ENCODE data around the gene USH2A.

USH2A gene

GRCh38 chr1:215819114-215819513 is 604.1 kb downstream of the USH2A start:
- Histone ChIP-seq H3K27ac (ENCODE audit: extremely low read depth, low read depth, low read length) (no peak overlapping the region), H3K4me1 (ENCODE audit: control insufficient read depth, insufficient read depth, low read length) (no peaks in the 10 kb centered on the region), H3K9me3 (ENCODE audit: control insufficient read depth, insufficient read depth, low read depth, low read length) (no peaks in the 10 kb centered on the region), H3K36me3 (ENCODE audit: control insufficient read depth in 2 of 2, insufficient read depth in 1 of 2, low read length in 2 of 2) (no peaks in the 10 kb centered on the region), H3K4me3 (ENCODE audit: low read depth, low read length) (no peak overlapping the region)
- TF ChIP-seq ZNF10 (tag by site-specific recombination; IDR thresholded peaks at IDR 0.05) (no peak), ZNF280D (tag by site-specific recombination; IDR thresholded peaks at IDR 0.05) (no peak), ZFP3 (tag by site-specific recombination; IDR thresholded peaks at IDR 0.05; ENCODE audit: low read depth) (no peak), BCL11A (tag by site-specific recombination; IDR thresholded peaks at IDR 0.05; ENCODE audit: low read depth) (no peak), ZNF155 (tag by site-specific recombination; IDR thresholded peaks at IDR 0.05) (no peak), ZNF140 (tag by site-specific recombination; IDR thresholded peaks at IDR 0.05) (no peak), ZNF629 (tag by site-specific recombination; IDR thresholded peaks at IDR 0.05) (no peak), ZBTB44 (tag by site-specific recombination; IDR thresholded peaks at IDR 0.05) (no peak)
- POLR2A ChIA-PET = no interaction called here
- CTCF ChIA-PET = no interaction called here

GRCh38 chr1:215807911-215808436 is 615.3 kb downstream of the USH2A start:
- no peaks in the 10 kb centered on the region for H3K36me3 ChIP-seq (ENCODE audit: control insufficient read depth in 2 of 2, insufficient read depth in 1 of 2, low read length in 2 of 2)
- ChIA-PET CTCF (no interaction called here), POLR2A (no interaction called here)
- H3K4me1 ChIP-seq (ENCODE audit: control insufficient read depth, insufficient read depth, low read length) = no peaks in the 10 kb centered on the region
- no peak overlapping the region for H3K4me3 ChIP-seq (ENCODE audit: low read depth, low read length)
- H3K9me3 ChIP-seq (ENCODE audit: control insufficient read depth, insufficient read depth, low read depth, low read length) = no peaks in the 10 kb centered on the region
- no peak overlapping the region for H3K27ac ChIP-seq (ENCODE audit: extremely low read depth, low read depth, low read length)
- TF ChIP-seq ZNF114 (tag by site-specific recombination; IDR thresholded peaks at IDR 0.05) = no peak
- TF ChIP-seq RBAK (tag by site-specific recombination; IDR thresholded peaks at IDR 0.05) = no peak
- TF ChIP-seq MZF1 (tag by site-specific recombination; IDR thresholded peaks at IDR 0.05; ENCODE audit: borderline replicate concordance) = no peak
- TF ChIP-seq ZNF843 (tag by site-specific recombination; IDR thresholded peaks at IDR 0.05) = no peak
- no peak for TF ChIP-seq ZNF624 (tag by site-specific recombination; IDR thresholded peaks at IDR 0.05)
- no peak for TF ChIP-seq ZBTB26 (tag by site-specific recombination; optimal IDR thresholded peaks at IDR 0.05)

GRCh38 chr1:215807218-215807617 is 616.0 kb downstream of the USH2A start:
- no peak for TF ChIP-seq ZFP3 (tag by site-specific recombination; IDR thresholded peaks at IDR 0.05; ENCODE audit: low read depth)
- no peak overlapping the region for H3K4me3 ChIP-seq (ENCODE audit: low read depth, low read length)
- H3K4me1 ChIP-seq (ENCODE audit: control insufficient read depth, insufficient read depth, low read length) = no peaks in the 10 kb centered on the region
- no peaks in the 10 kb centered on the region for H3K9me3 ChIP-seq (ENCODE audit: control insufficient read depth, insufficient read depth, low read depth, low read length)
- ChIA-PET CTCF (no interaction called here), POLR2A (no interaction called here)
- no peaks in the 10 kb centered on the region for H3K36me3 ChIP-seq (ENCODE audit: control insufficient read depth in 2 of 2, insufficient read depth in 1 of 2, low read length in 2 of 2)
- H3K27ac ChIP-seq (ENCODE audit: extremely low read depth, low read depth, low read length) = no peak overlapping the region

Measured in HEK293 (cell line).